ENCODE data around the gene IGF2BP2.

- no peak for TF ChIP-seq CTCF (IDR thresholded peaks at IDR 0.05)
- TF ChIP-seq POLR2A (IDR thresholded peaks at IDR 0.05; ENCODE audit: low read depth): no peak
Measured at GRCh38 chr3:185631108-185631507, 193.7 kb downstream of the IGF2BP2 start.
